ENCODE data around the gene UPK3A.
"Not testable (repeated sequence)": the region's sequence is repeated elsewhere in the genome, so short reads cannot be mapped to it uniquely, and the experiment has no call there.

UPK3A gene

GRCh38 chr22:45319324-45319685 is 34.6 kb downstream of the UPK3A start:
- TF ChIP-seq CTCF (IDR thresholded peaks at IDR 0.05; ENCODE audit: low read depth, low read length) = no peak

GRCh38 chr22:45320357-45320976 is 35.7 kb downstream of the UPK3A start:
- no peak for TF ChIP-seq CTCF (IDR thresholded peaks at IDR 0.05; ENCODE audit: low read depth, low read length)
- no peak overlapping the region for H3K4me3 ChIP-seq (ENCODE audit: low read depth, low read length)

More at GRCh38 chr22:45319324-45319685, 34.6 kb downstream of the UPK3A start:
- H3K4me3 ChIP-seq (ENCODE audit: low read depth, low read length) = no peak overlapping the region

- TF ChIP-seq CTCF (IDR thresholded peaks at IDR 0.05; ENCODE audit: low read depth, low read length) = no peak
Observed at GRCh38 chr22:45321827-45322226, 37.1 kb downstream of the UPK3A start.

GRCh38 chr22:45322873-45323525 is 38.2 kb downstream of the UPK3A start:
- TF ChIP-seq CTCF (IDR thresholded peaks at IDR 0.05; ENCODE audit: low read depth, low read length) = no peak
- no peak overlapping the region for H3K4me3 ChIP-seq (ENCODE audit: low read depth, low read length)

More at GRCh38 chr22:45321827-45322226, 37.1 kb downstream of the UPK3A start:
- no peak overlapping the region for H3K4me3 ChIP-seq (ENCODE audit: low read depth, low read length)

GRCh38 chr22:45323695-45324094 is 38.9 kb downstream of the UPK3A start:
- TF ChIP-seq CTCF (IDR thresholded peaks at IDR 0.05; ENCODE audit: low read depth, low read length) = no peak
- no peak overlapping the region for H3K4me3 ChIP-seq (ENCODE audit: low read depth, low read length)

- no peak overlapping the region for H3K4me3 ChIP-seq (ENCODE audit: low read depth, low read length)
Observed at GRCh38 chr22:45324311-45324711, 39.6 kb downstream of the UPK3A start.

GRCh38 chr22:45328261-45328660 is 43.5 kb downstream of the UPK3A start:
- not testable (repeated sequence) for H3K4me3 ChIP-seq (ENCODE audit: low read depth, low read length)

More at GRCh38 chr22:45324311-45324711, 39.6 kb downstream of the UPK3A start:
- no peak for TF ChIP-seq CTCF (IDR thresholded peaks at IDR 0.05; ENCODE audit: low read depth, low read length)

Measured in WI38 (cell line).